NCI-H2196 treated with DMSO at 0.1 percent for 48 hours (cell line): ENCODE data around the gene OTOS.

Experiments used
- DNase-seq: peaks from one replicate; lab custom pipeline; 2025; ENCODE audit not compliant: unreplicated experiment; lab: John Stamatoyannopoulos, UW

Gene OTOS

DNA sequence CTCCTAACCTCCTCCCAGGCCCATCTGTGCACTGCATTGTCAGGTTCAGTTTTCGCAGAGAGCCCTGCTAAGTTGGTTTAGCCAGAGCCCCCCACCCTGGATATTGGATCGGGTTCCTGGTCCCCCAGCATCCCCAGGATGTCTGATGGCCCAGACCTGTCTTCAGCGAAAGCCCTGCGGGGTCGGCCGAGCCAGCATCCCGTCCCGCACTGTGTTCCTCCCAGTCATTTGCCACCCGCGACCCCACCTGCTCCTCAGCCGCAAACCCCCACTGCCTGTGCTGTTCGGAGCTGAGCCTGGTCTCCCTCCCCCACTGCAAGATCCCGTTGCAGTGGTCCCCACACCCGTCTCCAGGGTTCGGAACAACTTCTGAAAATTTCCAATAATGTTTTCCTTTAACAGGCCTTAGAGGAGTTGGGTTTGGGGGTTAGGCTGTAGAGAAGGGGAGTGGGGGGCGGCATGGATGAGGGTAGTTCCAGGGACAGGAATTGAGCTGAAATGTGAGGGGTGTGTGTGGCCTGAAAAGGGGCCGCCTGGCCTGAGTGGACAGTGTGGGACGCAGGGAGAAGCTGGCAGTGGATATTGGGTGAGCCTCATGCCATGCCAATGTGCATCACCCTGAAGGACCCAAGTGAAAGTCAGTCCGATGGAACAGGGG, 2.7 kb downstream of the OTOS start:
- DNase-seq: no peak

DNA sequence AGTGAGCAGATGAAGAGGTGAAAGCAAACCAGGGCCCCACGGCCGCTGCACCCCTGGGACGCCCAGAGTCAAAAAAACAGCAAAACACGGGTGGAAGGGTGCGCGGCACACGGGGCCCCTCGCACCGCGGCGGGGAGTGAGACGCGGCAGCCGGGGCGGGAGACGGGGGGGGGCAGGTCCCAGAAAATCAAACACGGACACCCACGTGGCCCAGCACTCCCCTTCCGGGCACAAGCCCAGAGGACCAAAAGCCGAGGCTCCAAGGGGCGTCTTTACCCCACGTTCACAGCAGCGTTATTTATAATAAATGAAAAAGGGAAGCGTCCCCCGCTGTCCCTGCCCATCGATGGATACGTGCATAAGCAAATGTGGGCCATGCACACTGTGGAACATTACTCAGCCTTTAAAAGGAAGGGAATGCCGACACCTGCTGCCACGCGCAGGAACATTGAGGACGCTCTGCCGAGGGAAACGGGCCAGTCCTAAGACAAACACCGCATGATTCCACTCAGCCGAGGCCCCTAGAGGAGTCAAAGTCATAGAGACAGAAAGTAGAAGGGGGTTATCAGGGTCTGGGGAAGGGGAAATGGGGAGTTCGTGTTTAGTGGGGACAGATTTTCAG, 3.7 kb downstream of the OTOS start:
- DNase-seq: no peak

DNA sequence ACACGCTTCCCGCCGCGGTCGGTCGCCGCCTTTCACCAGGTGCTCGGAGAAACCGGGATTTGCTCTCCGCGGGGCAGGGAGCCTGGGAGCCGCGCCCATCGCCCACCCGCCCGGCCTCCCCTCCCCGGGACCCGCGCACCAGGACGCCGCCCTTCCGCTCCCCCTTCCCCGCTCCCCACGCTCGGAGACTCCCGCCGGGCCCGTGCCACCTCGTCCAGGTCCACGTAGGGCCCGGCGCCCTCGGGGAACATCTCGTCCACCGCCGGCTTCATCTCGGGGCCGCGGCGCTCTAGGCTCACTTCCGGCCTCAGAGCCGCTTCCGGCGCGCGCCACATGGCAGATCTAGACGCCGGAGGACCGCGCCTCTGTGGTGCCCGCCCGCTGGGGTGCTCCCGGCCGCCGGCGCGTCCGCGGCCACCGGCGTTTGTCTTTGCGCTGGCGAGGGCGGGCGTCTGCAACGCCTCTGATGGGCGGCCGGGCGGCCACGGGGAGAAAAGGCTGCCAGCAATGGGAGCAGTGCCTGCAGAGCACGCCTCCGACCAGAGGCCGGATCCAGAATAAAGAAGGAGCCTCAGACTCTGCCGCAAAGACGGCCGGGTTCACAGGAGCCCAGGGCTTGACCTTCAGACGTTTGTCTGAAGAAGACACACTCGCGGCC, 4.3 kb downstream of the OTOS start, which contains the start of gene COPS9:
Gene COPS9, minus strand, starts transcription at position 293 of the 658 bp plus-strand sequence. Its CDS starts 21 bp downstream, at position 272.
- DNase-seq: peak; percentile 58

GRCh38 chr2:240135706-240136012, 4.8 kb downstream of the OTOS start:
- DNase-seq: no peak

GRCh38 chr2:240134956-240135520, 5.4 kb downstream of the OTOS start:
- DNase-seq: no peak

DNA sequence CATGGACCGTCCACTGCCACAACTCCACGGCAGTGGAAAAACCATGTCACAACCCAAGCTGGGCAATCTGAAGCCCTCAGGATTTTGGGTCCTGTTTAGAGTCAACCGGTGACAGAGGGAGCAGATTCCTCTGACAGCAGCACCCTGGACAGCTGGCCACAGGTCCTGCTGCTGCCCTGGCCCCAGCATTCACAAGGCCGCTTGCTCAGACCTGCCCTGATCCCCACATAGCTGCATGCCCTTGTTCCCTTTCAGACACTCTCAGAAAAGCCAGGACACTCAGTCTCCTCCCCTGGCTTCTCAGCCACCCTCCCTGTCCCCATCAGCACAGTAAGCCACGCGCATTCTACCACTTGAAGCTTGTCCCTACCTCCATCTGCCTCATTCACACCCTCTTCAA, 6.0 kb downstream of the OTOS start:
- DNase-seq: no peak

- no peak for DNase-seq
Observed at GRCh38 chr2:240133401-240133800, 7.1 kb downstream of the OTOS start.

- DNase-seq: no peak
Observed at GRCh38 chr2:240132651-240132980, 7.8 kb downstream of the OTOS start.

DNA sequence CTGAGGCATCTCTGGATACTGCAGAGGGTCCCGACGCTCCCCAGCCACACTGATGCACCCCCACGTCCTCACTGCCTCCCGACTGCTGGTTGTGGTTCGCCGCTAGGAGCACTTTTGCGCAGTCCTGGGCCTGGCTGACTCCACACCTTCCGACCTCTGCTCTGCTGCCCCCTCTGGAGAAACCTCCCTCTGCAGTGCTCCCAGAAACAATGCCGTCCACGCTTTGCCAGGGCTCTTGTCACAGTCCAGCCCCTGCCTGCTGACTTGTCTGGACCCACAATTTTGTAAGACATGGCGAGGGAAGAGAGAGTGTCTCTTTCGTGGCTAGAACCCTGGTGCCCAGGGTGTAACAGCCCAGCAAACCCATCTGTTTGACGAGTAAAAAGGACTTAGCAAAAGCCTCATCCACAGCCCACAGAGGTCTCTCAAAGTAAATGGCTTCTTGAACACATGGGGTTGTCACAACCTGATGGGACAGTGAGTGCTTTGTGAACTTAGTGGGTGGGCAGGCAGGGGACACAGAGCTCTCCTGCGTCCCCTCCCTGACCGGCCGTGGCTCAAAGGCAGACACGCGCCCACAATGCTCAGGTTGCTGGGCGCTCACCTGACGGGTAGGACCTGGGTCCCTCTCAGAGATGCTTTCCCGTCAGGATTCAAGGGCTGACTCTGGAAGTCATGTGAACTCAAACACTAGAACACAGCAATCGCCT, 8.4 kb downstream of the OTOS start:
- DNase-seq: no peak

- DNase-seq: no peak
Observed at GRCh38 chr2:240131296-240131695, 9.2 kb downstream of the OTOS start.

DNA sequence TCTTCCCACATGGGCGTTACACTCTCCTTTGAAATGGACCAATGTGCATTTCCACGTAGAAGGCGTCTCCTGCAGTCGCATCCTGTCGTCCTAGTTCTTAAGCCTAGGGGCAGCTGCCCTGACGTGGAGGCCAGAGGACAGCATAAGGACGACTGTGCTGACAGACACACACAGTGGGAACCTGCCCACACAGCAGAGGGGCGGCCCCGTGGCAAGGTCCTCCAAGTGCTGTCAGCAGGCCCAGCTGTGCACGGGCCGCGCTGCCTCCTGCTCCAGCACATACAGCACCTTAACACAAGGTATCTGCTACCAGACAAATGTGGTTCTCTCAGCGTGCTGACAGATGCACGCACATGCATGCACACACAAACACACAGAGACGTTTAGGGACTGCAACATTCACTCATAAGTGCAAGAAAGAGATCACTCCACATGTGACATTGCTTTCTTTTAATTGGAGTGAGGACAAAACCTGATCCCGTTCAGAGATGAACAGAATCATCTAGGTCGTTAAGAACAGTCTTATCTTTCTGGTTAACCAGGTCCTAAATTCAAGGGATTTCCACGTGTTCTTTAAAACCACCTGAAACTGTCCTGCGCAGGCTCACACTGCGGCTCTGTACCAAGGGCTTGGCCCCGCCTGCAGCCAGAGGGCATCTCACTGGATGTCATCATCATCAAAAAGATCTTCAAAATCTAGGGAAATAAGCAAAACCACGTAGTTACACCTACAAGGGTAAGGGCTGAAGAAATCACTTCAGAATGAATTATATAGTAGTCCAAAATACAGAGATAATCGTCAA, 9.9 kb downstream of the OTOS start:
- DNase-seq: no peak

DNA sequence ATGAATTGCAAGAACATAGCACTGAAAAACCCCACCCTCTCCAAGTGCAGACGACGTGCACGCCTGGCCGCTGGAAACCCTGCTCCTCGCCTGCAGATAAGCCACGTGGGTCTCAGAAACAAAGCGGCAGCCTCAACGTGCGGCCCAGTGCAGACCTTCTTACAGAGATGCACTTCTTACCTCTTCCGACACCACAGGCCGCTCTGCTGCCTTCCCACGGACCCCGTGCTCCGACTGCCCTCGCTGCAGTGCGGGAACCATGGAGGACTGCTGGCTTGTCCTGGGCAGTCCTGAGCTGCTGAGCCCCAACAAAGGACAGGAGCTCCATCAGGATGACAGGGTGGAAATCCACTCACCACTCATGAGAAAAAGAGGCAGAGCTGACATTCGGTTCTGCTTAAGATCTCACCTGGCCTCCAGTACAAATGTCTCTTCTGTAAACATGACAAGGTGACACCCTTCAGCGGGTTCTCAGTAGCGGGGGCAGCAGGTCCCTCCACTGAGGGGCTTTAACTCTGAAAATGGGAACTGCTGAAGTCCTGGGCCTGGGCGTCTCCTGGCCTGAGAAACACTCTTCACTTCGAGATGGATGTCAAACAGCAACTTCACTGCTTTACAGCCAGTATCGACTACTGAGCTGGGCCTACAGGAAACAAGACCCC, 10.6 kb downstream of the OTOS start:
- DNase-seq: no peak

GRCh38 chr2:240129311-240129710, 11.1 kb downstream of the OTOS start:
- no peak for DNase-seq

DNA sequence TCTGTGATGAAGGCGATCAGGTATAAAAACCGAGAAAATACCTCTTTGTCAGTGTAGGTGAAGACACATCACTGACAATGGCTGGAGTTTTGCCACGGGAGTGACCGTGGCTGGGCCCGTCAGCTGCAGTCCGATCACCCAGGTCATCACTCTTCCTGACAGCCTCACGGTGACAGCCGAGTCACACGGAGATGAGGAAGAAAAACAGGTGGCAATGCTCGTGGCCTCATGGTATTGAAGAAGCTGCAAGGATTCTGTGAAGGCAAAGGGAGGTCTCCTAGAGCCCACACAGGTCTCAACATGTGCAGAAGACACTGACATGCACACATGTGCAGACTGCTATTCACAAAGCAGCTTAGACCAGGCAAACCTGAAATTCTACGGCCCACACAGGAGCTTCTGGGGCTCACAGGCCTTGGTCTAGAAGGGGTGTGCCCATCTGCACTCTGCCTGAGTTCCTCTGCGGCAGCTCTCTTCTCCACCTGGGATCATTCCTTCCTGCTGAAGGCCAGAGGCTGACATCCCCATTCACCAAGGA, 11.8 kb downstream of the OTOS start:
- no peak for DNase-seq

DNA sequence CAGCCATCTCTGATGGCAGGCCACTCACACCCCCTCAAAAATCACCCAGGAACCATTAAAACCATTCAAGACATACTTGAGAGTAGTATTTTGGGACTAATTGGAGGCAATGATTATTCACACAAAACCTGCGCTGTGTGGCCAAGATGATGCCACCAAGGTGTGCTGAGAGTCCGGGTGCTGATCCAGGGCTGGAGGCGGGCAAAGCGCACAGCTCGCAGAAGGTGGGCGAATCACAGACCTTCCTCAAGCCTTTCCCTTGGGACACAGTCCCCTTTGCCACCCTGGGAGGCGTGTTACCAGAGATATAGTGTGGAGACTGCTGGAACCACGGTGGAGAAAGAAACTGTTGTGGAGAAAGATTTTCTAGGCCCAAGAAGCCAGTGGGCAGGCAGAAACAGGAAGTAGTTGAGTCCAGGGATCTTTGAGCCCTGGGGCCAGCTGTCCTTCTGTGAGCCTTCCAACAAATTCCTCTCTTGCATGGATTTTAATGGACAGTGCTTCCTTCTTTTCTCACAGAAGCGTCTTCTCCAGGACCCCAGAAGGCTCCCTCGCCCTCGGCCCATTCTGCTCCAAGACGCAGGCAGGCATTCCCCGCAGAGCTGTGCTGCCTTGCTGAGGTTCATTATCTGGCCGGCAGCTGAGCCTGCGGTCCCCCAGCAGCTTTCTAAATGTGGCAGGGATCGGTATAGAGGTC, 12.4 kb downstream of the OTOS start:
- DNase-seq: no peak

DNA sequence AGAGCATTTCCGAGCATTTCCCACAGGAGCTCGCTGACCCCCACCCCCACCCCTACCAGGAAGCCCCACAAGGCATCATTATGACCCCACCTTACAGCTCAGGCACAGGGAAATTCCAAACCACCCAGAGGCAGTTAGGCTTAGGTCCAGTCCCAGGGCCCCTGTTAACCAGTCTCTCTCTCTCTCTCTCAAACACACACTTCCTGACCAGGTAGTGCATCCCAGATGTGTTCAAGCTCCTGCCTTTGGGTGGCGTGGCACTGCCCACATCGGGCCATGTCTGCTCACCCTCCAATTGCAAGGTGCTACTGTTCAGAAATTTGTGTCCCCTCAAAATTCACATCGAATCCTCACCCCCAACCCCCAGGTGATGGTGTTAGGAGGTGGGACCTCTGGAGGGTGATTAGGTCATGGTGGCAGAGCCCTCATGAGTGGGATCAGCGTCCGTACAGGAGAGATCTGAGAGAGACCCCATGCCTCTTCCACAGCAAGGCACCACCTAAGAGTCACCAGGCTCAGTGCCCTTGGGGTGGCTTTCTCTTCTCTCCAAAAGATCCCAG, 13.2 kb downstream of the OTOS start:
- DNase-seq: no peak

GRCh38 chr2:240126731-240127130, 13.7 kb downstream of the OTOS start:
- DNase-seq: no peak

DNA sequence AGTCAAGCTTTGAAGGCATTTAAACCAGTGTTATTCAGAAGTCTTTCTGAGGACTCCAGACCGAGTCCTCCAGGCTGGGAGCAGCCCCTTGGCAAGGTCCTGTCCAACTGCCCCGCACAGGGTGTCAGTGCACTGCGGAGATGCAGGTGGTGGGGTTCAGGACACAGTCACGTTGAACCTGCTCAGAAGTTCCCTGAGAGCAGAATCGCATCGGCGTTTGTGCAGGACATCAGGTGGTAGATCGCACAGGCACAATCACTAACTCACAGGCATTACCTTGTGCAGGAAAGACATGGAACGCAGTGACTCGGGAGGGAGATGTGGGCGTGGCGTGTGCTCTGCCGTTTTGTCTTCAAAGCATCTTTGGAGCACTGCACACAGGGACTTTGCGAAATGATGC, 14.7 kb downstream of the OTOS start:
- DNase-seq: no peak

DNA sequence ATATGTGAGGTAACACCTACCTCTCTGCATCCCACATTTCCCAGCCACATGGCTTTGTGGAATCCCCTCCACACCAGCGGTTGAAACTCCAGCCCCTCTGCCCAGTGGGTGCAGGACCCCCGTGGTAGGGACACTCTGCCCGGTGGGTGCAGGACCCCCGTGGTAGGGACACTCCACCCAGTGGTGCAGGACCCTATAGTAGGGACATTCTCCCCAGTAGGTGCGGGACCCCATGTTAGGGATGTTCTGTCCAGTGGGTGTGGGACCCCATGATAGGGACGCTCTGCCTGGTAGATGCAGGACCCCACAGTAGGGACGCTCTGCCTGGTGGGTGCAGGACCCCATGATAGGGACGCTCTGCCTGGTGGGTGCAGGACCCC, 15.8 kb downstream of the OTOS start:
- no peak for DNase-seq
